SK-N-SH (cell line): Measurements from ENCODE around the gene STXBP6. TPM values are rescaled to one million over a fixed set of nuclear protein-coding genes. Genes with fewer than 3 reads are reported as not detected.

ENCODE experiments used
- CTCF ChIA-PET: fragments of 300-600, 350-600 bp; formaldehyde crosslinking; extraction: SDS; loops from one replicate; lab custom pipeline; 2021; lab: Yijun Ruan, JAX
- POLR2A ChIA-PET: fragments of 350-600 bp; sonication (Branson Sonifier 250); formaldehyde crosslinking; extraction: SDS; loops from one replicate; lab custom pipeline; 2020; ENCODE audit warnings: antibody characterized with exemption, inconsistent platforms; lab: Yijun Ruan, JAX
- DNase-seq: peaks from one replicate; pipeline ENCODE4 v3.0.0; 2012
- H2AFZ ChIP-seq: fragments of 200-600 bp; sonication (generic); 2 replicates; pipeline ENCODE4 v1.8.1; 2016; ENCODE audit warnings: antibody characterized with exemption, mild to moderate bottlenecking, low read depth
- H3F3A ChIP-seq: fragments of 200-600 bp; sonication (generic); replicated peaks from 2 replicates; pipeline ENCODE3; 2016; ENCODE audit warnings: antibody characterized with exemption, mild to moderate bottlenecking; ENCODE audit not compliant: insufficient read depth
- H3K27ac ChIP-seq, 2 experiments: fragments of 200-500 bp in 1 of 2; fragments of 200-600 bp in 1 of 2; sonication (Bioruptor generic) in 1 of 2; sonication (generic), shearing (Covaris generic) in 1 of 2; 2 replicates each; pipeline versions ENCODE4 v1.5.1 to v1.6.1; 2014 to 2016; ENCODE audit warnings: low read depth in 2 of 2, inconsistent platforms in 1 of 2, low read length in 1 of 2, mild to moderate bottlenecking in 1 of 2, mixed read lengths in 1 of 2
- H3K27me3 ChIP-seq: fragments of 200-600 bp; sonication (generic), shearing (Covaris generic); 2 replicates; pipeline ENCODE4 v1.6.1; 2016; ENCODE audit warnings: mixed run types; ENCODE audit not compliant: insufficient read depth
- H3K36me3 ChIP-seq, 2 experiments: fragments of 200-500 bp in 1 of 2; fragments of 200-600 bp in 1 of 2; sonication (Bioruptor generic) in 1 of 2; sonication (generic) in 1 of 2; replicated peaks in 1 of 2; 2 replicates each; pipeline versions ENCODE3 to v1.5.1; 2014 to 2016; ENCODE audit warnings: low read length in 1 of 2, mild to moderate bottlenecking in 1 of 2; ENCODE audit not compliant: insufficient read depth in 2 of 2, control insufficient read depth in 1 of 2
- H3K4me1 ChIP-seq, 2 experiments: fragments of 200-500 bp in 1 of 2; fragments of 200-600 bp in 1 of 2; sonication (Bioruptor generic) in 1 of 2; sonication (generic), shearing (Covaris generic) in 1 of 2; 2 replicates each; pipeline versions ENCODE4 v1.5.1 to v1.6.1; 2014 to 2016; ENCODE audit warnings: low read depth in 1 of 2, low read length in 1 of 2, mixed run types in 1 of 2; ENCODE audit not compliant: insufficient read depth in 2 of 2, control insufficient read depth in 1 of 2
- H3K4me2 ChIP-seq: fragments of 200-600 bp; sonication (generic), shearing (Covaris generic); 2 replicates; pipeline ENCODE4 v1.6.1; 2017; ENCODE audit warnings: mixed run types
- H3K4me3 ChIP-seq, 2 experiments: fragments of 200-500 bp in 1 of 2; fragments of 200-600 bp in 1 of 2; sonication (Bioruptor generic) in 1 of 2; sonication (generic), shearing (Covaris generic) in 1 of 2; 2 replicates each; pipeline versions ENCODE4 v1.5.1 to v1.8.1; 2014 to 2016; ENCODE audit warnings: low read depth in 2 of 2, inconsistent platforms in 1 of 2, low read length in 1 of 2, mild to moderate bottlenecking in 1 of 2, mixed read lengths in 1 of 2, moderate library complexity in 1 of 2
- H3K79me2 ChIP-seq: fragments of 200-600 bp; sonication (generic); 2 replicates; pipeline ENCODE4 v1.8.1; 2017; ENCODE audit warnings: mild to moderate bottlenecking; ENCODE audit not compliant: insufficient read depth
- H3K9ac ChIP-seq: fragments of 200-600 bp; sonication (generic); 2 replicates; pipeline ENCODE4 v1.6.1; 2017; ENCODE audit warnings: mixed run types
- H3K9me2 ChIP-seq: fragments of 200-600 bp; sonication (generic); 2 replicates; pipeline ENCODE4 v1.6.1; 2017; ENCODE audit warnings: mixed run types
- H3K9me3 ChIP-seq: fragments of 200-600 bp; sonication (generic); 2 replicates; pipeline ENCODE4 v1.6.1; 2017; ENCODE audit warnings: mixed run types, mild to moderate bottlenecking, moderate library complexity
- H4K20me1 ChIP-seq: fragments of 200-600 bp; sonication (generic); 2 replicates; pipeline ENCODE4 v1.6.1; 2017; ENCODE audit warnings: mild to moderate bottlenecking, mixed run types; ENCODE audit not compliant: insufficient read depth
- CHD2 ChIP-seq: fragments of 150-350 bp; IDR thresholded peaks from 2 replicates; pipeline ENCODE4 v1.6.1; 2018; ENCODE audit warnings: low read length; ENCODE audit not compliant: partially characterized antibody
- ELF1 ChIP-seq: IDR thresholded peaks from 2 replicates; pipeline ENCODE4 v1.4.0; 2012
- EP300 ChIP-seq, 2 experiments: IDR thresholded peaks; 2 replicates each; pipeline versions ENCODE4 v1.4.0 to v1.6.1; 2012; ENCODE audit warnings: borderline replicate concordance in 1 of 2, low read depth in 1 of 2, low read length in 1 of 2
- FOSL2 ChIP-seq: IDR thresholded peaks from 2 replicates; pipeline ENCODE4 v1.4.0; 2012; ENCODE audit warnings: low read depth, mild to moderate bottlenecking, moderate library complexity, borderline replicate concordance
- FOXJ3 ChIP-seq: sonication (generic); formaldehyde crosslinking; IDR thresholded peaks from 2 replicates; pipeline ENCODE4 v1.5.1; 2020; ENCODE audit warnings: mild to moderate bottlenecking, missing genetic modification reagents
- FOXM1 ChIP-seq: IDR thresholded peaks from 2 replicates; pipeline ENCODE4 v1.4.0; 2012; ENCODE audit warnings: low read depth, mild to moderate bottlenecking
- GABPA ChIP-seq: IDR thresholded peaks from 2 replicates; pipeline ENCODE4 v1.4.0; 2012; ENCODE audit warnings: low read depth, mild to moderate bottlenecking
- GATA2 ChIP-seq: sonication (generic); formaldehyde crosslinking; IDR thresholded peaks from 2 replicates; pipeline ENCODE4 v1.5.0; 2020; ENCODE audit warnings: mild to moderate bottlenecking, missing genetic modification reagents
- JUND ChIP-seq: IDR thresholded peaks from 2 replicates; pipeline ENCODE4 v1.4.0; 2012
- MEF2A ChIP-seq: IDR thresholded peaks from 2 replicates; pipeline ENCODE4 v1.4.0; 2012; ENCODE audit warnings: low read depth, borderline replicate concordance
- MXI1 ChIP-seq: IDR thresholded peaks from 2 replicates; pipeline ENCODE4 v1.6.1; 2012; ENCODE audit warnings: mild to moderate bottlenecking, low read depth, low read length, improper control_type of control experiment
- RCOR1 ChIP-seq: fragments of 150-350 bp; IDR thresholded peaks from 2 replicates; pipeline ENCODE4 v1.6.1; 2017; ENCODE audit warnings: antibody characterized with exemption, low read length
- RFX5 ChIP-seq: IDR thresholded peaks from 2 replicates; pipeline ENCODE4 v1.6.1; 2012; ENCODE audit warnings: mild to moderate bottlenecking, improper control_type of control experiment, low read length
- SMC3 ChIP-seq: IDR thresholded peaks from 2 replicates; pipeline ENCODE4 v1.6.1; 2012; ENCODE audit warnings: low read depth, low read length, improper control_type of control experiment
- YY1 ChIP-seq: IDR thresholded peaks from 2 replicates; pipeline ENCODE4 v1.4.0; 2012; ENCODE audit warnings: low read depth, mild to moderate bottlenecking
- WGBS: methylation state at CpG from one replicate; pipeline ENCODE4 v1.1.6; 2017; ENCODE audit warnings: low lambda C conversion rate; 5-methylcytosine and 5-hydroxymethylcytosine counted together
- polyA plus RNA-seq, 3 experiments: library from polyadenylated mRNA; depleted of rRNA; stranded (reverse); fragments of >200 nt; gene quantifications; 2 replicates each; pipeline ENCODE4 v1.2.3, GENCODE V29; 2012
- TF ChIP-seq, protein P1 (sequence below): IDR thresholded peaks from 2 replicates; pipeline ENCODE4; 2012
- TF ChIP-seq, protein P2 (sequence below): fragments of 150-350 bp; IDR thresholded peaks from 2 replicates; pipeline ENCODE4 v1.6.1; 2017; ENCODE audit warnings: antibody characterized with exemption, low read length, low read depth, borderline replicate concordance
- TF ChIP-seq, protein P3 (sequence below): IDR thresholded peaks from 2 replicates; pipeline ENCODE4 v1.4.0; 2012; ENCODE audit warnings: low read depth
- TF ChIP-seq, protein P4 (sequence below): IDR thresholded peaks from 2 replicates; pipeline ENCODE4 v1.4.0; 2012; ENCODE audit warnings: low read depth, borderline replicate concordance
- TF ChIP-seq, protein P5 (sequence below): fragments of 200-600 bp; sonication (generic); IDR thresholded peaks from 2 replicates; pipeline ENCODE4 v1.6.1; 2017; ENCODE audit warnings: antibody characterized with exemption, mild to moderate bottlenecking, moderate library complexity
- TF ChIP-seq, protein P6 (sequence below): fragments of 150-350 bp; IDR thresholded peaks from 2 replicates; pipeline ENCODE4 v1.6.1; 2016; ENCODE audit warnings: mild to moderate bottlenecking, low read depth, low read length

Gene STXBP6
- polyA plus RNA-seq, 1 of the 3 experiments (the other 2 are of a cell fraction): 0.16 TPM

DNA sequence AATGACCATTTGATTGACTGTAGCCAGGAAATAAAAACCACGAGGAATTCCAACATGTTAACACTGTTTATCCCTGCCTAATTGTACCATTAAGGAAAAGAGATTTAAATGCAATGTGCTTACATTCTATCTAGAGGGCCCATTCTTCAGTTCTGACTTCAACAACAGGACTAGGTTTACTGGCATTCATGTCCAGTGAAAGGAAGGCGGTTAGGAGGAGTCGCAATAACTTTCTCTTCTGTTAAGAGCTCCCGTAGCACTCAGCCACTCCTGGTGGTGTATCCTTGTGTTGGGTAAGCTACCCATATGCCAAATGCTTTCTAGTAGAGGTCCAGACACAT lies 154.7 kb downstream of the STXBP6 start:
- ChIA-PET CTCF (no interaction called here), POLR2A (no interaction called here)
- H3K9me3 ChIP-seq: no peaks in the 10 kb centered on the region; the same call in 1 of the 2 replicates
- no peak overlapping the region for H3K4me3 ChIP-seq
- no peaks in the 10 kb centered on the region for H3K36me3 ChIP-seq
- H3K79me2 ChIP-seq: no peaks in the 10 kb centered on the region
- TF ChIP-seq RFX5 (no peak), YY1 (no peak), FOXM1 (no peak), FOSL2 (no peak), MEF2A (no peak), GABPA (no peak), EP300 (IDR thresholded peaks at IDR 0.05; ENCODE audit: borderline replicate concordance in 1 of 2, low read depth in 1 of 2, low read length in 1 of 2) (no peak), ELF1 (no peak)
- TF ChIP-seq, protein P1, sequence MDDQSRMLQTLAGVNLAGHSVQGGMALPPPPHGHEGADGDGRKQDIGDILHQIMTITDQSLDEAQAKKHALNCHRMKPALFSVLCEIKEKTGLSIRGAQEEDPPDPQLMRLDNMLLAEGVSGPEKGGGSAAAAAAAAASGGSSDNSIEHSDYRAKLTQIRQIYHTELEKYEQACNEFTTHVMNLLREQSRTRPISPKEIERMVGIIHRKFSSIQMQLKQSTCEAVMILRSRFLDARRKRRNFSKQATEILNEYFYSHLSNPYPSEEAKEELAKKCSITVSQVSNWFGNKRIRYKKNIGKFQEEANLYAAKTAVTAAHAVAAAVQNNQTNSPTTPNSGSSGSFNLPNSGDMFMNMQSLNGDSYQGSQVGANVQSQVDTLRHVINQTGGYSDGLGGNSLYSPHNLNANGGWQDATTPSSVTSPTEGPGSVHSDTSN: no peak
- TF ChIP-seq, protein P2, sequence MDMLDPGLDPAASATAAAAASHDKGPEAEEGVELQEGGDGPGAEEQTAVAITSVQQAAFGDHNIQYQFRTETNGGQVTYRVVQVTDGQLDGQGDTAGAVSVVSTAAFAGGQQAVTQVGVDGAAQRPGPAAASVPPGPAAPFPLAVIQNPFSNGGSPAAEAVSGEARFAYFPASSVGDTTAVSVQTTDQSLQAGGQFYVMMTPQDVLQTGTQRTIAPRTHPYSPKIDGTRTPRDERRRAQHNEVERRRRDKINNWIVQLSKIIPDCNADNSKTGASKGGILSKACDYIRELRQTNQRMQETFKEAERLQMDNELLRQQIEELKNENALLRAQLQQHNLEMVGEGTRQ: no peak
- TF ChIP-seq, protein P3, sequence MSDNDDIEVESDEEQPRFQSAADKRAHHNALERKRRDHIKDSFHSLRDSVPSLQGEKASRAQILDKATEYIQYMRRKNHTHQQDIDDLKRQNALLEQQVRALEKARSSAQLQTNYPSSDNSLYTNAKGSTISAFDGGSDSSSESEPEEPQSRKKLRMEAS: no peak
- TF ChIP-seq, protein P4, sequence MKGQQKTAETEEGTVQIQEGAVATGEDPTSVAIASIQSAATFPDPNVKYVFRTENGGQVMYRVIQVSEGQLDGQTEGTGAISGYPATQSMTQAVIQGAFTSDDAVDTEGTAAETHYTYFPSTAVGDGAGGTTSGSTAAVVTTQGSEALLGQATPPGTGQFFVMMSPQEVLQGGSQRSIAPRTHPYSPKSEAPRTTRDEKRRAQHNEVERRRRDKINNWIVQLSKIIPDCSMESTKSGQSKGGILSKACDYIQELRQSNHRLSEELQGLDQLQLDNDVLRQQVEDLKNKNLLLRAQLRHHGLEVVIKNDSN: no peak
- H3K27me3 ChIP-seq: no peaks in the 10 kb centered on the region; the same call in 1 of the 2 replicates
- no peaks in the 10 kb centered on the region for H3K4me1 ChIP-seq
- WGBS: 1% methylated on average over 4 of the region's 4 CpGs
- no peaks in the 10 kb centered on the region for H3F3A ChIP-seq
- H3K4me2 ChIP-seq: no peak overlapping the region
- no peak overlapping the region for H2AFZ ChIP-seq
- H4K20me1 ChIP-seq: no peaks in the 10 kb centered on the region
- no peaks in the 10 kb centered on the region for H3K9me2 ChIP-seq
- no peak for DNase-seq
- H3K27ac ChIP-seq: no peak overlapping the region
- no peak overlapping the region for H3K9ac ChIP-seq

DNA sequence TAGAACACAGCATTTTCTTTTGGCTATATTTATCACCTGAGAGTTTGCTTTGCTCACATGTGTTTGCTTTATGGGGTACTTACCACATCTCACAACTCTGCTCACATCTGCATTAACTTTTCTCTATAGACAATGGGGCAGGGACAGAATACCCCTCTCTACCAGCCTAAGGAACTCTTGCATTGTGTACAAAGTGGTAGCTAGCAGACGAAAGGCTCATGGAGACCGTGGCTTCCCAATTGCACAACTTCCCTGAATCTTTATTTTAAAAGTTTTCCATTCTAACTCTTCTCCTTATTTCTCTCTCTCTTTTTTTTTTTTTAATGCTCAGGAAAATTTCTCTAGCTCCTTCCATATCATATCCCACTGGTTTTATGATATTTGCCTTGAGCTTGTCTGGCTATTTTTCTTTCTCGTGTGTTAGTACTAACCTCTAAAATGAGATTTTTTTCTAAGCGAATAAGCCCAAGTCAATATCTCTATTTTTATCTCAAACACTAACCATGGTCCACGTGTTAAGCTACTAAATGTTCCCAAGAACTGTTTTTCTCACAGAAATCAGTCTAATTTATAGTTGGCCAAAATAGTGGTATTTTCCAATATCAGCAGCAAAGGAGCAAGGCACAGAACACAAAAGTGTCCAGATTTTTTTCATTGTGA lies 155.2 kb downstream of the STXBP6 start:
- H3K9me3 ChIP-seq: no peaks in the 10 kb centered on the region; the same call in 1 of the 2 replicates
- no peak overlapping the region for H3K27ac ChIP-seq
- no peak overlapping the region for H3K9ac ChIP-seq
- no peaks in the 10 kb centered on the region for H3F3A ChIP-seq
- H3K4me2 ChIP-seq: no peak overlapping the region
- H2AFZ ChIP-seq: no peak overlapping the region
- no peaks in the 10 kb centered on the region for H3K9me2 ChIP-seq
- POLR2A ChIA-PET: no interaction called here
- no peaks in the 10 kb centered on the region for H3K36me3 ChIP-seq
- H3K79me2 ChIP-seq: no peaks in the 10 kb centered on the region
- CTCF ChIA-PET: no interaction called here
- no peak for DNase-seq
- H3K4me1 ChIP-seq: no peaks in the 10 kb centered on the region
- 4% methylated on average over 5 of the region's 5 CpGs for WGBS
- H3K4me3 ChIP-seq: no peak overlapping the region
- H4K20me1 ChIP-seq: no peaks in the 10 kb centered on the region
- H3K27me3 ChIP-seq: no peaks in the 10 kb centered on the region; the same call in 1 of the 2 replicates
- TF ChIP-seq, protein P5, sequence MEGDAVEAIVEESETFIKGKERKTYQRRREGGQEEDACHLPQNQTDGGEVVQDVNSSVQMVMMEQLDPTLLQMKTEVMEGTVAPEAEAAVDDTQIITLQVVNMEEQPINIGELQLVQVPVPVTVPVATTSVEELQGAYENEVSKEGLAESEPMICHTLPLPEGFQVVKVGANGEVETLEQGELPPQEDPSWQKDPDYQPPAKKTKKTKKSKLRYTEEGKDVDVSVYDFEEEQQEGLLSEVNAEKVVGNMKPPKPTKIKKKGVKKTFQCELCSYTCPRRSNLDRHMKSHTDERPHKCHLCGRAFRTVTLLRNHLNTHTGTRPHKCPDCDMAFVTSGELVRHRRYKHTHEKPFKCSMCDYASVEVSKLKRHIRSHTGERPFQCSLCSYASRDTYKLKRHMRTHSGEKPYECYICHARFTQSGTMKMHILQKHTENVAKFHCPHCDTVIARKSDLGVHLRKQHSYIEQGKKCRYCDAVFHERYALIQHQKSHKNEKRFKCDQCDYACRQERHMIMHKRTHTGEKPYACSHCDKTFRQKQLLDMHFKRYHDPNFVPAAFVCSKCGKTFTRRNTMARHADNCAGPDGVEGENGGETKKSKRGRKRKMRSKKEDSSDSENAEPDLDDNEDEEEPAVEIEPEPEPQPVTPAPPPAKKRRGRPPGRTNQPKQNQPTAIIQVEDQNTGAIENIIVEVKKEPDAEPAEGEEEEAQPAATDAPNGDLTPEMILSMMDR: no peak
- TF ChIP-seq FOXJ3 (CRISPR knock-in tag) (no peak), SMC3 (no peak), MEF2A (no peak), MXI1 (no peak), RFX5 (no peak), RCOR1 (no peak), CHD2 (no peak), JUND (no peak), GATA2 (CRISPR knock-in tag) (no peak), FOXM1 (no peak), EP300 (IDR thresholded peaks at IDR 0.05; ENCODE audit: borderline replicate concordance in 1 of 2, low read depth in 1 of 2, low read length in 1 of 2) (no peak)
- TF ChIP-seq, protein P4: no peak
- TF ChIP-seq, protein P6, sequence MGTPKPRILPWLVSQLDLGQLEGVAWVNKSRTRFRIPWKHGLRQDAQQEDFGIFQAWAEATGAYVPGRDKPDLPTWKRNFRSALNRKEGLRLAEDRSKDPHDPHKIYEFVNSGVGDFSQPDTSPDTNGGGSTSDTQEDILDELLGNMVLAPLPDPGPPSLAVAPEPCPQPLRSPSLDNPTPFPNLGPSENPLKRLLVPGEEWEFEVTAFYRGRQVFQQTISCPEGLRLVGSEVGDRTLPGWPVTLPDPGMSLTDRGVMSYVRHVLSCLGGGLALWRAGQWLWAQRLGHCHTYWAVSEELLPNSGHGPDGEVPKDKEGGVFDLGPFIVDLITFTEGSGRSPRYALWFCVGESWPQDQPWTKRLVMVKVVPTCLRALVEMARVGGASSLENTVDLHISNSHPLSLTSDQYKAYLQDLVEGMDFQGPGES: no peak
